COLO829 (cell line): ENCODE measurements around the gene TMEM218.
"Not testable (repeated sequence)": the region's sequence is repeated elsewhere in the genome, so short reads cannot be mapped to it uniquely, and the experiment has no call there.

Experiments used
- DNase-seq: peaks from one replicate; pipeline ENCODE4 v3.0.0; 2012; ENCODE audit warnings: low spot score

Gene TMEM218

DNA sequence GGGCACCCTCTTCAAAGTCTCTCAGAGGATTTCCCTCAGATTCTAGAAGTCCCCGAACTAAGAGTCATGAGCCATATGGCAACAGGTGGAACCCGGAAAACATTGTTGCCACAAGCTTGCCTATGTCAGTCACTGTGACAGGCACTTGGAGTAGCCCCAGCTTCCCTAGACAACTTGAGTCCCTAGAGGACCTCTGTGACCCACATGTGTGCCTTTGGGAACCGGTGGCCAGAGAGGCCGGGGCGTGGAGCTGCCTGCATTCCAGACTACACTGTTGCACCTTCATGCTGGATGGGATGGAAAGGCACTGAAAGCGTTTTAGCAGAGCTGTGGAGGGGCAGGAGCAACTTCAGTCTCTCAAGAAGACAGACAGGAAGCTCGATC is 36.2 kb downstream of the TMEM218 start:
- DNase-seq = no peak

GRCh38 chr11:125074511-125075241 is 36.8 kb downstream of the TMEM218 start:
- DNase-seq = no peak

DNA sequence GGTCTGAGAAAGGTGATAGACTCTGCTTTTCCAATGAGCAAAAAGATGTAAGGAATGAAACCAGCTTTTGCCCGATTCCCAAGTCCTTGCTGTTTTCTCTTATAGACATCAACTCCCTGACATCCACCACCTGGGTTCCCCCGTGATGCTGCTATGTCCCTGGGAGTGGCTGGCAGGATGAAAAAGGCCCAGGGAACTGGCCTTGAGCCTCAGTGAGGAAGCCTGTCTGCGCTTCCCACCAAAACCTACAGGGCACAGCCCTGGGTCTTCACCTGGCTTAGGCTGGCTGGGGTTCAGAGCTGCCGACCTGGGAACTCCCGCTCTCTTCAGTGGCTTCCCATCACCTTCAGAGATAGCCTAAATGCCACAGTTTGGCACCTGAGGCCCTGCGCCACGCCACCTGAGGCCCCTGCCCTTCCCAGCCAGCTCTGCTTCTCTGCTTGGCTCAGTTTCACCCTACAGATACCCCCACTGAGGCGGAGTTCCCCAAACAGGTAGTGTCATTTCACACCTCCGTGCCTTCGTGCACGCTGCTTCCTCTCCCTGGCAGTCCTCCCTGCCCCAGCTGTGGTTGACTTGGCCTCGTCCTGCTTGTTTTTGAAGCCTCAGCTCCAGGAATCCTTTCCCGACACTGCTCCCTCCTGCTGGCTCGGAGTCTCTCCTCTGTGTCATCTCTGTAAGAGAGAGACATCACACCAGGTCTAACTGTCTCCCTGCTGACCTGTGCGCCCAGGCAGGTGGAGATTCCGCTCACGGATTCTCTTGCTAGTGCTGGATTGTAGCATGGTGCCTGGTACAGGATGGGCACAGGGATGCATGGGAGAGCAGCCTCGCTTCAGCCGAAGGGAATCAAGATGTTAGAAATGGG is 37.6 kb downstream of the TMEM218 start:
- DNase-seq = no peak

DNA sequence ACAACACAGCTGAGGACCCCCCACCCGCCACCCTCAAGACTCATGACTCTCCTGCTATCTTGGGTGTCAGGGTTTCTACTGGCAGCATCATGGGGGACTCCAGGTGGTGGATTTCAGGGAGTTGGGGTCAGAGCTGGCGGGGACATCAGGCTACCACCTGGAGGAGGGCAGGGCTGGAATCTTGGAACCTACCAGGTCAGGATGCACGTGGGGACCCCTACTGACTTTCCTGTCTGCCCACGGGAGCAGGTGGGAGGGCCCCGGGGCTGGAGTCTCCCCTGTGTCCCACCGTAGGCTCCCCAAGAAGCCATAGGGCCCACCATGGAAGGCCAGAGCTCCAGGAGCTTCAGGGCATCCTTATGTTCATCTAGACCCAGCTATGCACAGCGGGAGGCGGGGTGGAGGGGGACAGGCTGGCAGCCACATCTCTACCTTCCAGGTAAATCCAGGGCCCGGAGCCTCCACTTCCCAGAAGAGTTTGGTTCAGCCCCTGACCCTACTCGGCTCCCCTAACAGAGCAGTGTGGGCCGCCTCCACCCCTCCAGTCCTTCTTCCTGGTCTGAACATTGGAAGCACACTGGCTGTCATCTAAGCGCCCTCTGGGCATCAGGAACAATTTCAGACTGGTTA is 38.4 kb downstream of the TMEM218 start:
- no peak for DNase-seq

DNA sequence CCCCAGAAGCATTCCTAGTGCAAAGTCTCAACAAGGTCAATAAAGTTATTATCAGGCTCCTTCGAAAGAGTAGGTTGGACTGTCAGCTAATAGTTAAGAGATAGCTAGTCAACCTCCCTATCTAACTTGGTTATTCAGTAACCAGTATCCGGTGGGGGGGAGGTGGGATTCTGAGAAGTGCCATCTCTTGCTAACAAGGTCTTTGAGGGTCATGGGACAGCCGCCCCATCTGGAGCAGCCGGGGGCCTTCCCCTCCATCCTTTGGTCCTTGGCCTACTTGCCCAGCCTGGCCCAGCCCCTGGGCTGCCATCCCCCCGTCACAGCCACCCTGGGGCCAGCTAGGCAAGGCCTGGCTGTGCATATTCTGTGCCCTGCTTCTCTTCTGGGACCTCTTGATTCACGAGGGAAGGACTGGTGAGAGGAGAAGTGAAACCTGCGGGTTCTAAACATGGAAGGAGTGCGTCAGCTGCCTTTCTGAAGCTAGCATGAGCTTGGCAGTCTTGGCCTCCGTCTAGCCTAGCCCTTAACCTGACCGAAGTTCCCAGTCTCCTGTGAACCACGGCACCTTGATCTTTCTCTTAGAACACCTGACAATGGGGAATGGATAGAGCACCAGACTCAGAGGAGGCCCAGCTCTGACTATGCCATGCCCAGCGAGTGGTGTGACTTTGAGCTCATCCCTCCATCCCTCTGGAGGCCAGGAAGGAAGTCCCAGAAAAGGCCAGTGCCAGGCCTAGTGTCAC is 39.0 kb downstream of the TMEM218 start:
- DNase-seq = no peak

GRCh38 chr11:125071846-125072217 is 39.6 kb downstream of the TMEM218 start:
- DNase-seq = no peak

DNA sequence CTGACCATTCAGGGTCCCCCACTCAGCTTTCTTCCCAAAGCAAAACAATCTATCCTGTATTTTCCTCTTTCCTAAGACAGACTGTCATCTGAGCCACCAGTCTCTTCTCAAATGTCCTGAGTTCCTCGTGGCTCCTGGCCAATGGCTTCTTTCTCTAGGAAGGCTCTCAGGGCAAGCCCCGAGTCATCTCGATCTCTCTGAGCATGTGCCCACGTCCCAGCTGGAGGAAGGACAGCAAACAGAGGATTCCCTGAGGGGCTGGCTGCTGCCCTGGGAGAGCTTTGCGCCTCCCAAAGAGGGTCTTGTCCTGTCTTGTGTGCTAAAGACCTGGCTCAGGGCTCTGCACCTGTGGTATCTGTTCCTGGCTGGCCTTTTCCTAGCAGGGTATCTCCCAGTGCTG is 40.0 kb downstream of the TMEM218 start:
- DNase-seq = no peak

DNA sequence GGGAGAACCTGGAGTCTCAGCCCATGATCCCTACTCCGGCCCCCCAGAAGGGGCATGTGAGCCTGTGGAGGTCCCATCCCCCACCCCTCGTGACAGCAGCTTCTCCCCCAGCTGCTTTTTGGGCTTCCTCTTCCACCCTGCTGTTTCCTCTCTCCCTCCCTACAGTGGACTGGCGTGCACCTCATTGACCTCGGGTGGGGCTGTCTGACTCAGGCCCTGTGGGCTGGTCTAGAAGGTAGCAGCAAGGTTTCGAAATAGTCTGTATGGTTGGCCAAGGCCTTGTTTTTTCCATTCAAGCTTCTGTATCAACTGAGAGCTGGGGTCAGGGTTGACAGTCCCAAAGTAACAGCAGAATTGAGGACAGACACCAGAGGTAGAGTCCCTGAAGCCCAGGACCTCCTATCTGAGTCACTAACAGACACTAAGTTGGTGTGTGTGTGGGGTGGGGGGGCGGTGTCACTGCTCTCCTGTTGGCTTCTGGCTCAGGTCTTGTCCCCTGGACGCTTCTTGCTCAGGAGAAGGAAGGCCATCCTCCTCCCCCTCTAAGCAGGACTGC is 40.6 kb downstream of the TMEM218 start:
- no peak for DNase-seq

GRCh38 chr11:125069796-125070195 is 41.6 kb downstream of the TMEM218 start:
- DNase-seq = no peak

DNA sequence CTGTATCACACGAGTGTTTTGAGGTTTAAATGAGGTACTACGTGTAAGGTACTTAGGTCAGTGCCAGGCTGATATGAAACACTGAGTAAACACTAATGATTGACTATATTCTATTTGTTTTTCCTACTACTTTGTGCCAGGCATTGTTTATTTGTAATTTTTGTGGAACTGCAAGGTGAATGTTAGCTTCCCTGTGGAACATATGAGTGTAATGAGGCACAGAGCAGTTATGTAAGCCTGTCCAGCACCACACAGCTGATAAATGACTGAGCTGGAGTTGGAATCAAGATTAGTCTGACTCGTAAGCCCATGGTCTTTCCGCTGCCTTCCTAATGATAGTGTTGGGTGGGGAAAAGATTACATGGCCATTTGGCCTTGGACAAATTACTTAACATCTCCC is 42.4 kb downstream of the TMEM218 start:
- DNase-seq = no peak

GRCh38 chr11:125068368-125068767 is 43.1 kb downstream of the TMEM218 start:
- DNase-seq = no peak

GRCh38 chr11:125064070-125064469 is 47.4 kb downstream of the TMEM218 start:
- DNase-seq = no peak

DNA sequence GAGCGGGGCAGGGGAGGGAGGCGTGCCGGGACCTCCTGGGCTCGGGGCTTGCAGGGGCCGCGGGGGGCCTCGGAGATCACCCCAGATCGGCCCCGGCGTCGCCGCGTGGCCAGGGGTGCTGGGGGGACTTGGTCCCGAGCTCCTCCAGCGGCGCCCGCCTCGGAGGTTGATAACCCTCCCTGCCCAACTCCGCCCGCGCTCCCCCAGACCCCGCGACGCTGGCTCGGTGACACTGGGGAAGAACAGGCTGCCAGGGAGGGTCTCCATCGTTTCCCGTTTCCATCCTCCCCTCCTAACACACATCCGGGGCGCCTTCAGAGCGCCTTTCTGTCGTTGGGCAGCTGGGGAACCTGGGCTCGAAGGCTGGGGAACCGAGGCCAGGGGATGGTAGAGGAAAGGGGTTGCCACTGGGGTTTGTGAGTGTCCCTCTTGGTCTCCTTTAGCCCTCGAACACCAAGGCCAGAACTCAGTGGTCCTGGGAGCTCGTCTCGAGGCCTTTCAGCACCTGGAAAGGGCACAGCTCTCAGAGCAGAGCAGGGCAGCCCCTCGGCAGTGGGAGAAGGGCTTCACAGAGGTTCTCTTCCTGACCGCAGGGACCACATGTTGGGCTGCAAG is 47.9 kb downstream of the TMEM218 start:
- DNase-seq = no peak

DNA sequence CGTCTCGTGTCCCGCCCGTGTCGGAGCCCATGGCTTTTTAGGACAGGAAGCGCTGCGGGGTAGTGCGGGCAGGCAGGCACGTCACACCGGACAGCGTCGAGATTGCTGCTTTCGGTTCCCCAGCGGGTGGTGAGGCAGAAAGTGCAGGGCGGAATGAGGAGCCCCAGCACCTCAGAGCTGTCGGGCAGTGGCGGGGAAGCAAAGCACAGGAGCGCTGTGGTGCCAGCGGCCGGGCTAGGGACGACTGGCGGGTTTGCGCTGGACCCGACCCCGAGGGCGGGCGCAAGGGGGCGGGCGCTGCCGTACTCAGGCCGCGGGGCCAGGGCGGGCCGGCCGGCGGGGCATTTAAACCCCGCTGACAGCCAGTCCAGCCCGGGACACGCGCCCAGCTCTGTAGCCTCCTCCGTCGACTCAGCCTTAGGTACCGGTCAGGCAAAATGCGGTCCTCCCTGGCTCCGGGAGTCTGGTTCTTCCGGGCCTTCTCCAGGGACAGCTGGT is 48.4 kb downstream of the TMEM218 start, which contains the start of gene SLC37A2:
Gene SLC37A2 (plus strand): TSS at position 375 of the 498 bp plus-strand sequence. CDS start 63 bp downstream, at position 438.
- peak; percentile 17 for DNase-seq

- no peak for DNase-seq
Measured at GRCh38 chr11:125062218-125062930, 49.1 kb downstream of the TMEM218 start.

DNA sequence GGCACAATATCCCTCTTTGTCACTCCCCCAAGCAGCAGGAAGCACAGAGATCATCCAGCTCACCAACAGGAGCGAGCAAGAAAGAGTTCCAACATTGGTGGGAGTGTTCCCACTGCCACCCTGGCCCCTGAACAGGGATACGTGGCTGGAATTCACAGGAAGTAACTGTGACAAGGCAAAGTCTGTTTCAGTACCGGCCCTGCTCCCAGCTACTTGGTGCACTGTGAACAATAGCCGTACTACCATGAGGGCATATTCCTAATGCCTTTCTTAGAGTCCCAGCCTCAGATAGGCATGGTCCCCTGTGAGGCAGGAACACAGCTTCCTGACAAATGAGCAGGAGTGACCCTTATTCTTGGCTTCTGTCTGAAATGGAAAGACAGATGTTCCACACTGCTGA is 50.1 kb downstream of the TMEM218 start:
- DNase-seq = no peak

DNA sequence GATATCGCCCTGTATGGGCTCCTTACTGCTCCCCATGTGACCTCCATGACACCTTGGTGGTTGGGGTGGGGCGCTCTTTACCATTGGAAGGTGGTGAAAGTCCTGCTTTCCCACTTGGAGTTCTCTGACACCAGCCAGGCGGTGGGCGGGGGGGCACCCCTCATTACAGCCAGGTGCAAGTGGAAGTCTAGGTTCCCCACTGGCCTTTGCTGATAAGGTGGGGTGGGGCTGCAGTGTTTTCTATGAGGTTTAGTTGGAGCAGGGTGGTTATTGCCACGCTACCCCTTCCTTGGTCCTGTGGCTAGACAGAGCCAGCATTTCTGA is 53.8 kb downstream of the TMEM218 start:
- no peak for DNase-seq

GRCh38 chr11:125056931-125057692 is 54.3 kb downstream of the TMEM218 start:
- no peak for DNase-seq

- not testable (repeated sequence) for DNase-seq
Measured at GRCh38 chr11:125056111-125056510, 55.3 kb downstream of the TMEM218 start.
